Suprapubic skin (tissue), 4 donors: ENCODE measurements around the gene PCNX4. TPM values are rescaled to one million over a fixed set of nuclear protein-coding genes. Genes with fewer than 3 reads are reported as not detected.
A peak's percentile ranks its signal among the peaks of the same experiment; 100 is the strongest.

ENCODE experiments used
- DNase-seq, 2 donors: peaks; one replicate each; pipeline ENCODE4 v3.0.0-alpha.2; 2019; ENCODE audit warnings: low spot score in 2 of 2
- H3K27ac ChIP-seq: fragments of 200-600 bp; sonication (generic); one replicate; pipeline ENCODE4 v1.5.1; 2019
- H3K27me3 ChIP-seq: fragments of 200-600 bp; sonication (generic); one replicate; pipeline ENCODE4 v1.5.1; 2019
- H3K36me3 ChIP-seq: fragments of 200-600 bp; sonication (generic); one replicate; pipeline ENCODE4 v1.5.1; 2019
- H3K4me1 ChIP-seq: fragments of 200-600 bp; sonication (generic); one replicate; pipeline ENCODE4 v1.5.1; 2019
- H3K4me3 ChIP-seq: fragments of 200-600 bp; sonication (generic); one replicate; pipeline ENCODE4 v1.5.1; 2019; ENCODE audit warnings: mild to moderate bottlenecking
- H3K9me3 ChIP-seq: fragments of 200-600 bp; sonication (generic); one replicate; pipeline ENCODE4 v1.5.1; 2019
- EP300 ChIP-seq: sonication (generic); formaldehyde crosslinking; IDR thresholded peaks from one replicate; pipeline ENCODE4 v1.6.1; 2017; ENCODE audit warnings: antibody characterized with exemption
- POLR2A ChIP-seq, 2 donors: fragments of 450-650 bp; IDR thresholded peaks; one replicate each; pipeline ENCODE4 v1.6.1; 2017; ENCODE audit warnings: antibody characterized with exemption in 2 of 2, mild to moderate bottlenecking in 2 of 2, moderate library complexity in 2 of 2
- POLR2AphosphoS5 ChIP-seq, 3 donors: sonication (generic); formaldehyde crosslinking; IDR thresholded peaks; one replicate each; pipeline ENCODE4 v1.6.1; 2017; ENCODE audit warnings: antibody characterized with exemption in 3 of 3
- WGBS: methylation state at CpG from one replicate; pipeline ENCODE4 v1.1.5; 2018; 5-methylcytosine and 5-hydroxymethylcytosine counted together
- total RNA-seq, 4 donors: library from RNA; depleted of rRNA; stranded (reverse); fragments of >200 nt; gene quantifications; one replicate each; pipeline ENCODE4 v1.1.0, GENCODE V29; 2016
- TF ChIP-seq, protein P1 (sequence below), 2 donors: fragments of 200-600 bp in 1 of 2; fragments of 450-650 bp in 1 of 2; sonication (generic) in 1 of 2; IDR thresholded peaks; one replicate each; pipeline ENCODE4 v1.5.1; 2016 to 2019; ENCODE audit warnings: antibody characterized with exemption in 2 of 2, mild to moderate bottlenecking in 1 of 2, moderate library complexity in 1 of 2

Gene PCNX4
- total RNA-seq, 4 donors from 2014 or later = 26.5 to 56.3 (median 42.5) TPM

DNA sequence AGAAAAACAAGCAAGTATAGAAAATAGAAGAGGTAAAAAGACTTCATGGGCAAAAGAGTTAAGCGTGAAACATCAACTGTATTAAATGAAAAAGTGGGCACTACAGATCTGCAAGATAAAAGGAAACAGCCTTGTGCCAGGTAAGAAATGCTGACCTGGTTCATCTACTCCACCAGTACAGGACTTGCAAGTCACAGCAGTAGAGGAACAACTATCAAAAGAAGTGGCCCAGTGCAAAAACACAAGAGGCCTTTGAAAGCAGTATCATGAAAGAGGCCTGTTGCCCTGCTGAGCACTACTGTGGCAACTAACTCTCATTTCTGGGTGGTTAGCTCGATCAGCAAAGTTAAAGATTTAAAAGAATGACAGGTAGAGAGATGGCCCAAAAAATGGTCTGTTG is 62.9 kb downstream of the PCNX4 start:
- Histone ChIP-seq H3K9me3 (no peaks in the 10 kb centered on the region), H3K4me1 (peaks cover 15% of the 10 kb centered on the region), H3K4me3 (no peak overlapping the region), H3K36me3 (peaks cover 6% of the 10 kb centered on the region), H3K27me3 (no peaks in the 10 kb centered on the region), H3K27ac (no peak overlapping the region)
- TF ChIP-seq POLR2A (IDR thresholded peaks at IDR 0.05) = no peak
- TF ChIP-seq, protein P1, sequence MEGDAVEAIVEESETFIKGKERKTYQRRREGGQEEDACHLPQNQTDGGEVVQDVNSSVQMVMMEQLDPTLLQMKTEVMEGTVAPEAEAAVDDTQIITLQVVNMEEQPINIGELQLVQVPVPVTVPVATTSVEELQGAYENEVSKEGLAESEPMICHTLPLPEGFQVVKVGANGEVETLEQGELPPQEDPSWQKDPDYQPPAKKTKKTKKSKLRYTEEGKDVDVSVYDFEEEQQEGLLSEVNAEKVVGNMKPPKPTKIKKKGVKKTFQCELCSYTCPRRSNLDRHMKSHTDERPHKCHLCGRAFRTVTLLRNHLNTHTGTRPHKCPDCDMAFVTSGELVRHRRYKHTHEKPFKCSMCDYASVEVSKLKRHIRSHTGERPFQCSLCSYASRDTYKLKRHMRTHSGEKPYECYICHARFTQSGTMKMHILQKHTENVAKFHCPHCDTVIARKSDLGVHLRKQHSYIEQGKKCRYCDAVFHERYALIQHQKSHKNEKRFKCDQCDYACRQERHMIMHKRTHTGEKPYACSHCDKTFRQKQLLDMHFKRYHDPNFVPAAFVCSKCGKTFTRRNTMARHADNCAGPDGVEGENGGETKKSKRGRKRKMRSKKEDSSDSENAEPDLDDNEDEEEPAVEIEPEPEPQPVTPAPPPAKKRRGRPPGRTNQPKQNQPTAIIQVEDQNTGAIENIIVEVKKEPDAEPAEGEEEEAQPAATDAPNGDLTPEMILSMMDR (IDR thresholded peaks at IDR 0.05) = no peak
- TF ChIP-seq POLR2AphosphoS5 (IDR thresholded peaks at IDR 0.05) = no peak
- no peak for TF ChIP-seq EP300
- no peak for DNase-seq
- 91% methylated on average over 2 of the region's 2 CpGs for WGBS

DNA sequence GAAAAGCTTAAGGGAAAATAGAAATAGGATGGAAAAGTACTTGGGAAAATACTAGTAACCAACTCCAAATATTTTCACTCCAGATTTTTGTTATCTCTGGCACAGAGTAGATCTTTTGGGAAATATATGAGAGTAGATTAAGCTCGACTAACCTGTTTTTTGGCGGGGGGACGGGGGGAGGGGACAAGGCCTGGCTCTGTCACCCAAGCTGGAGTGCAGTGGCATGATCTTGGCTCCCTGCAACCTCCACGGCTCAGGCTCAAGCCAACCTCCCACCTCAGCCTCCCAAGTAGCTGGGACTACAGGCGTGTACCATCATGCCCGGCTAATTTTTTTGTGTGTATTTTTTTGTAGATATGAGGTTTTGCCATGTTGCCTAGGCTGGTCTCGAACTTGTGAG is 68.7 kb downstream of the PCNX4 start:
- no peaks in the 10 kb centered on the region for H3K27me3 ChIP-seq
- WGBS = 75% methylated on average over 7 of the region's 7 CpGs
- no peak overlapping the region for H3K4me3 ChIP-seq
- DNase-seq = no peak
- no peaks in the 10 kb centered on the region for H3K36me3 ChIP-seq
- no peaks in the 10 kb centered on the region for H3K9me3 ChIP-seq
- no peak overlapping the region for H3K27ac ChIP-seq
- peaks cover 12% of the 10 kb centered on the region for H3K4me1 ChIP-seq
- TF ChIP-seq POLR2AphosphoS5 (IDR thresholded peaks at IDR 0.05) (no peak), POLR2A (IDR thresholded peaks at IDR 0.05) (no peak), EP300 (no peak)
- TF ChIP-seq, protein P1 (IDR thresholded peaks at IDR 0.05) = no peak

DNA sequence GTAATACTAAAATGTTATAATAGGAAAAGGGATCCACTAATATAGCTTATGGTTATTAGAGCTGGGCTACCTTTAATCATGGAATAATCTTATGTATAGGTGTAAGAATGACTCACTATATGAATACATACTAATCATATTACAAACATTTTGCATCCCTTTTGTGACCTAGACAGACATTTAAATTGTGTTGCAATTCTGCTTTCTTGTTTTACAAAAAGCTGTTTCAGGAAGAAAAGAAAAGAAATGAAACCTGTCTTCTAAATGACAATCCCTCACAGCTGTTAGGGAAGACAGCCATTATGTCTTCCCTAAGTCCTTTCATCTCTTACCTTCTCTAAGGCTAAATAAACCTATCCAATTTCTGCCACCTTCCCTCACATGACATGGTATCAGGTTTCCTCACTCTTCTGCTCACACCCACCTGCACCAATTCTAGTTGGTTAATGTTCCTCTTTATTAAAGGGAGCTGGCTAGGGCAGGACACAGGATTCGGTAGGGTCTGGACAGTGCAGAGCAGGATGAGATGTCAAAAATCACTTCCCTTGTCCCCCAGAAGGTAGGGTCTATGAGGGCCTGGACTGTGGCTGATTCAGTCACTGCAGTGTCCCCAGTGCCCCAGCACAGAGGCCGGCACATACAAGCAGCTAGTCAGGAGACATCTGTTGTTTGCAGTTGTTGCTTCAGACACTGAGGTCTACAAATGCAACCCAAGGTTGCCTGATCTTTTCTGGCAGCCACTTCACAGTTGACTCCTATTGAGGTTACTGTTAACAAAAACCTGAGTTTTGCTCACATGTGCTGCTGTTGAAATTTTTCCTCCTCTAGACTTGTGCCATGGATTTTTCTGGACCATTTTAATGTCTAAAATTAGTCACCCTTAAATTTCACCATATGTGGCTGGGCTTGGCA is 69.7 kb downstream of the PCNX4 start:
- H3K27ac ChIP-seq = no peak overlapping the region
- TF ChIP-seq EP300 = no peak
- TF ChIP-seq POLR2A (IDR thresholded peaks at IDR 0.05) = no peak
- TF ChIP-seq, protein P1 (IDR thresholded peaks at IDR 0.05) = no peak
- TF ChIP-seq POLR2AphosphoS5 (IDR thresholded peaks at IDR 0.05) = no peak
- peaks cover 19% of the 10 kb centered on the region for H3K4me1 ChIP-seq
- no peak overlapping the region for H3K4me3 ChIP-seq
- H3K36me3 ChIP-seq = no peaks in the 10 kb centered on the region
- WGBS = 88% methylated on average over 2 of the region's 2 CpGs
- H3K27me3 ChIP-seq = no peaks in the 10 kb centered on the region
- peak in 1 of 2 donors; percentile 66 for DNase-seq
- H3K9me3 ChIP-seq = no peaks in the 10 kb centered on the region

DNA sequence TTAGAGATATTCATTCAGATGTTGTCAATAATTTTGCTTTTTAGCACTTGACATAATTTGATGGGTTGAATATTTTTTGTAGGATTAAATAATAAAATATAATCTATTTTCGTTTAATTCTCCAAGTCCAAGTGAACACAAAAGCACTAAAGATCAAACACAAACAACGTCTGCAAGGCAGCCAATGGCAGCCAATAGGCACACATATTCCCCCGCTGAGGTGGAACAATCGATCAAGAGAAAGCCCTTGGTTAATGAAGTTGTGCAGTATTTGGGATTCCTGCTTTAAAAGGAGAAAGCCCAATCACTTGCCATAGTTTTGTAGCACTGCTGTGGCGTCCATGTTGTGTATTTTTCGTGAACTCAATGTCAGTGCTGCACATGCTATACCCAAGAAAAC is 72.0 kb downstream of the PCNX4 start:
- Histone ChIP-seq H3K36me3 (no peaks in the 10 kb centered on the region), H3K9me3 (no peaks in the 10 kb centered on the region), H3K4me1 (peaks cover 19% of the 10 kb centered on the region), H3K4me3 (no peak overlapping the region), H3K27ac (no peak overlapping the region), H3K27me3 (no peaks in the 10 kb centered on the region)
- no peak for TF ChIP-seq POLR2A (IDR thresholded peaks at IDR 0.05)
- no peak for DNase-seq
- WGBS = 78% methylated on average over 6 of the region's 6 CpGs

DNA sequence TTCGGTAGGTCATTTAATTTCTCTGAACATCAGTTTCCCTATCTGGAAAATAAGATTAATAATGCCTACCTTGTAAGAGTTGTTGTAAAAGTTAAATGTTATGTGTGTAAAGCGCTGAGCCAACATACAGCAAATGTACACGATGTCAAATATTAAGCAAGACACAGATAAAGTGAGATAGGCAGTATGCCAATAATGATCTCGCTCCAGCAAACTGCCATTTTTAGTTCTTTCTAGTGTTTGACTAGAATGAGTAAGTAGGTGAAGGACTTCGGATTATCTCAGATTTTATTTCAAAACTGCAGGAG is 72.6 kb downstream of the PCNX4 start:
- no peaks in the 10 kb centered on the region for H3K9me3 ChIP-seq
- DNase-seq = no peak
- peak overlapping the region; percentile 69 for H3K4me3 ChIP-seq
- H3K27me3 ChIP-seq = no peaks in the 10 kb centered on the region
- WGBS = 10% methylated on average over 5 of the region's 5 CpGs
- TF ChIP-seq POLR2A (IDR thresholded peaks at IDR 0.05) (no peak), EP300 (no peak), POLR2AphosphoS5 (IDR thresholded peaks at IDR 0.05) (no peak)
- peak overlapping the region; percentile 85 for H3K27ac ChIP-seq
- no peaks in the 10 kb centered on the region for H3K36me3 ChIP-seq
- H3K4me1 ChIP-seq = peaks cover 19% of the 10 kb centered on the region

DNA sequence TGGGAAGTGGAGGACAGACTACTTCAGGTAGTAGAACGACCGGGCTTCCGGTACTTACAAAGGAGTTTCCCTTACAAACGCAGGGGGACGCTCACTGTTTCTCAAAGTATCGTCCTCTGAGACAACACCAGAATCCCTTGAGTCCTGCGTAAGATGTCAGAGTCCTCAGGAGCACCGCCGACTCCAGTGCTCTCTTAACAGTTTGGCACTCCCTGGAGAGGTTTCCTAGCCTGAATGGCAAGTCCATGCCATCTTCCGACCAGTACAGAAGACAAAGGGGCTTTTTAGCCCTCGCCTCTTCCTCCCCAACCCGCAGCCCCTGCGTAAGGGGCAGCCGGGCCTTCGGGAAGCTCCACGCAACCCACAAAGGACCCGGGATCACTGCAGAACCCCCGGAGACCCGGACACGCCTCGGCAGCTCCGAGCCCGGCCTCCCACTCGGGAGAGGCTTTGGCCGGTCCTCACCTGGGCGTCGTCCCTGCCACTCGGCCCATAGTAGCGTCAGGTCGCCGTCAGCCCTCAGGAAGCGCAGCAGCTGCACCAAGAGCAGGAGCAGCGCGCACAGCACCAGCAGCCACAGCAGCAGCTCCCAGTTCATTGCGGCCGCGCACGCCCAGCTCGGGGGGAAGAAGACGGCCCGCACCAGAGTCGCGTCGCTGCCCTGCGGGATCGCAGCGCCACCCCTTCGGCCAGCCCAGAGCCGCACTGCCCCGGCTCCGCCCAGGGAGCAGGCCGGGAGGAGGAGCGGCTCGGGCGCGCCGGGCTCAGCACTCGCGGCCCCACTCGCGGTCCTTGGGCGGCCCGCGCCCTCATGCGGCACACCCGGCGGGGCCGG is 73.2 kb downstream of the PCNX4 start, which contains the start of gene DHRS7:
DHRS7 (minus strand) TSS at position 687 of the 835 bp plus-strand sequence; CDS start at position 598, 89 bp downstream.
- no peaks in the 10 kb centered on the region for H3K9me3 ChIP-seq
- TF ChIP-seq POLR2A (IDR thresholded peaks at IDR 0.05) (peak; percentile 46 to 56), POLR2AphosphoS5 (IDR thresholded peaks at IDR 0.05) (peak in 2 of 3 donors; percentile 56 to 66), EP300 (no peak)
- TF ChIP-seq, protein P1 (IDR thresholded peaks at IDR 0.05) = peak in 1 of 2 donors; percentile 51
- whole genome bisulfite sequencing = 0% methylated on average over 53 of the region's 68 CpGs
- peak; percentile 85 to 92 for DNase-seq
- H3K27ac ChIP-seq = peak within 1 kb of the TSS; percentile 85
- H3K36me3 ChIP-seq = no peaks in the 10 kb centered on the region
- no peaks in the 10 kb centered on the region for H3K27me3 ChIP-seq
- H3K4me3 ChIP-seq = peak within 1 kb of the TSS; percentile 69
- peaks cover 19% of the 10 kb centered on the region for H3K4me1 ChIP-seq
